GM18511 (cell line): ENCODE data around the gene OR4K5.
"Not testable (repeated sequence)": the region's sequence is repeated elsewhere in the genome, so short reads cannot be mapped to it uniquely, and the experiment has no call there.

Experiments used
- ATAC-seq: cut with Tn5 transposase; IDR thresholded peaks from one replicate; pipeline ENCODE4 v1.9.1; 2021; ENCODE audit warnings: mild to moderate bottlenecking, moderate library complexity; ENCODE audit not compliant: unreplicated experiment

Gene OR4K5

GRCh38 chr14:19920021-19920657, at the start of gene OR4K5:
TSS of gene OR4K5 (plus strand) at chr14:19920607. CDS start at chr14:19920607, 0 bp downstream.
- no peak for ATAC-seq

GRCh38 chr14:19873178-19873577, 47.2 kb upstream of the OR4K5 start:
- no peak for ATAC-seq

DNA sequence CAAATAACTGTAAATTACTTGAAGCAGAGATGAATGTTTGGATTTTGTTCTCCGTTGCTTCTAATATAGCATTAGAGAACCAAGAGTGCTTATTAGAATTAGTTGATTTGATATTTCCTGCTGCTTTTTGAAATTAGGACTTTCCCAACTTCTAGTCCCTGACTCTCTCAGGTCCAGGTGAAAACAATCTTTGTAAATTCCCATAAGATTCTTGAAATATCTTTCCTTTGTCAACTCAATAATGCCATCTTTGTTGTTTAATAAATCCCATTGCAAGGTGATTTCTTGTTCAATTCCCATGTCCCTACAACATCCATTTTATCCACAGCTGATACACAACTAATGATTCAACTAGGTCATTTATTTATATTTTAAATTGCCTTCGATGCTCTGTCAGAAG, 45.6 kb upstream of the OR4K5 start, which contains the start of gene OR4K2:
Gene OR4K2 (plus strand): TSS at position 301 of the 400 bp plus-strand sequence. CDS start 1,126 bp downstream, outside the sequence.
- ATAC-seq: no peak

DNA sequence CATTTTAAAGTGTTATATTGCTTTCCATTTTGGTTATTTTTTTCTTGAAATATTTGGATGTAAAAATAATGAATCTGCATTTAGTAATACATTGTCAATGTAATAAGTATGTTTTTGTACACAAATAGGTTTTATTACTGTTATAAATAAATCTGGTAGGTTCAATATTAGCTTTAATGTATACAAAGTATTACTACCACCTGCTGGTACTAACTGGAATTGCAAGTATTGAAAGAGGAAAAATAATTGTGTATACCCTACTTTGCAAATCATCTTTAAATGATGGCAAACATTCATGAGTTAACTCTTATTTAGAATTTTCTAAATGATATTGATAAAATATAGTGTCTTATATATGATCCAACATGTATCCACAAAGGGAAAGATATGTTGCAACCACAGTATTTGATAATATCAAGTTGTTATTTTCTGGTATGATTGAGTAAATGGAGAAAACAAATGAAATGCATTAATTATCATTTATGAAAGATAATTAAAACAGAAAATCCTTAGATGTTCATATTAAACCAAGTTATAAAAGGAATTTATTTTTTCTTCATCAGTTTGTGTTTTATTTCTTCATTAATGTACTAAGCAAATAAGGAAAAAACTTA, 42.3 kb upstream of the OR4K5 start:
- ATAC-seq: no peak

GRCh38 chr14:19895282-19895681, 25.1 kb upstream of the OR4K5 start:
- no peak for ATAC-seq

DNA sequence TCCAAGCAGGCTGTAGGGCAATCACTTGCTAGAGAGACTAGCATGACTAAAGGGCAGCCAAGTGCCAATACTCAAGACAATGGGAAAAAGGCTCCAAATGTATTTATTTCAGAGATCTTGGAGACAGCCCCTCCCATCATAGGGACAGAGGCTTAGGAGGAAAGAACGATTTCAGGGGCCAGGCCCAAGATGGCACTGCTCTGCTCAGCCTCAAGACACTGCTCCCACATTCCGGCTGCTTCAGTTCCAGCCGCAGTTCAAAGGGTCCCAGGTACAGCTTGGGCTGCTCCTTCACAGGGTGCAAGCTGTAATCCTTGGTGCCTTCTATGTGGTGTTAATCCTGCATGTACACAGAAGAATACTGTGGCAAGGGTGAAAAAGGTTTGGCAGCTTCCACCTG, 19.4 kb upstream of the OR4K5 start:
- no peak for ATAC-seq

- ATAC-seq: no peak
Measured at GRCh38 chr14:19902409-19902808, 18.0 kb upstream of the OR4K5 start.

- no peak for ATAC-seq
Measured at GRCh38 chr14:19906665-19907064, 13.7 kb upstream of the OR4K5 start.

DNA sequence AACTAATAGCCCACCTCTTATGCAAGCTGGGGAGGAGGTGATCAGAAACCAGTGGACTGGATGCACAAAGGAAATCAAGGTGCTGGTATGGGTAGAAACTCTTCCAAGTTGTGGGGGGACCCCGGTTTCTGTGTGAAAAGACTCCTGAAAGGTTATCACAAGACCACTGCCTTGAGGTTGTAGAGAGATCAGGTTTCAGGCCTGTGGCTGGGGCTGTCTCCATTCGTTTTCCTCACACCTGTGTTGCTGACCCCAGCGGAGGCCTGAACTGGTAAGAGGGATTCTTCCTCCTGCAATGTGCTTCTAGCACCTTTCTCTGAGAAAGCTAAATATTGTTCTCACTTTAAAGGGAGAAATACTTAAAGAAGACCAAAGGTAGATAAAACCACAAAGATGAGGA, 9.3 kb upstream of the OR4K5 start:
- ATAC-seq: no peak

DNA sequence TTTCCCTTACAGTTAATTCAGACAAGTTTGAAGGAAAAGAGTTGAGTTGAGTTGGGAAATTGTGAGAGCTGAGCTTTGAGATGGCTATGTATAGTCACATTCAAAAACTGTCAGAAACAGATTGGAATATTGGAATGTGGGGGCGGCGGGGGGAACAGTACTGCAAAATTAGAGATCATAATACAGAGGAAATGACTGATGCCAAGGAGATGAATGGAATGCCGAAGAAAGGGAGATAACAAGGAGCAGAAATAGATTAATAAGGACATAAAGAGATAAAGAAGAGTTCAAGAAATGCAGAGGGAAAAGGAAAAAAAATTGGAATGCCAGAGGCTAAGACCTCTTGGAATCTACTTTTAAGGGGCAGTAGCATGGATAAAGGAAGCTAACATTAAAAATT, 3.2 kb upstream of the OR4K5 start:
- no peak for ATAC-seq

- no peak for ATAC-seq
Measured at GRCh38 chr14:19917955-19918518, 2.4 kb upstream of the OR4K5 start.

- no peak for ATAC-seq
Measured at GRCh38 chr14:19918553-19919264, 1.7 kb upstream of the OR4K5 start.

GRCh38 chr14:19930617-19931016, 10.2 kb downstream of the OR4K5 start, which contains the start of gene OR4K1:
TSS of gene OR4K1 (plus strand) at chr14:19930917. CDS start at chr14:19935667, 4,750 bp downstream.
- ATAC-seq: no peak

DNA sequence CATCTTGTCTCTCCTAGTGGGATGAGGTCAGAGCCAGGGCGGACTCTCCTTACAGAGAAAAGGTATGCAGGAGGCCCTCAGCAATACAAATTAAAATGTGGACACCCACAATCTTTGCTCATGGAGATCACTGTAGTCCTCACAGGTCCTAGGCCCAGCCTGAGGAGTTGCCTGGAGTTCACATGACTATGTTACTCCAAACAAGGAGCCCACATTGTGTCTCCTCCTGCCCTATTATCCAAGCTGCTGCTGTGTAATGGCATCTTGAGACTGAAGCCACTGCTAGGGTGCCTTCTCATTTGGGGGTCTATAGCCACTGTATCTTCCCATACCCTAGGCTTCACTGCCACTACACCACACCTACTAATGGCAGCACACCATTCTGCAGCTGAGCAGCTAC, 21.3 kb downstream of the OR4K5 start:
- no peak for ATAC-seq

- no peak for ATAC-seq
Measured at GRCh38 chr14:19947413-19948090, 27.1 kb downstream of the OR4K5 start.

DNA sequence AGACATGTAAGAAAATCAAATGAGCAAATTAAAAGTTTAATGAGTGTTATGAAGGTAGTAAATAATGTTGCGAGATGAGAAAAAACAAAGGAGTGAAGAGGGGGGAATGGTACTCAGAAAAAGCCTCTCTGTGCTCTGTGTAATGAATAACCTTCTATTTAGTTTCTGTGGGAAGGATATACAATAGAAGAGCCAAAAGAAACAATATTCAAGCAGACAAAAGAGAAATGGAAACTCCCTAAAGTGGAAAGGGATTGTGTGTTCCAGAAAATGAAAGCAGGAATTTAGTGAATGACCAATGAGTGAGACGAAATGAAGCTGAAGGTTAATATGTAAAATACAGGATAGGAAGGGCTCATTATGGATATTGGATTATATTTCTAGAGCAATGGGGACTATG, 28.8 kb downstream of the OR4K5 start:
- ATAC-seq: no peak

DNA sequence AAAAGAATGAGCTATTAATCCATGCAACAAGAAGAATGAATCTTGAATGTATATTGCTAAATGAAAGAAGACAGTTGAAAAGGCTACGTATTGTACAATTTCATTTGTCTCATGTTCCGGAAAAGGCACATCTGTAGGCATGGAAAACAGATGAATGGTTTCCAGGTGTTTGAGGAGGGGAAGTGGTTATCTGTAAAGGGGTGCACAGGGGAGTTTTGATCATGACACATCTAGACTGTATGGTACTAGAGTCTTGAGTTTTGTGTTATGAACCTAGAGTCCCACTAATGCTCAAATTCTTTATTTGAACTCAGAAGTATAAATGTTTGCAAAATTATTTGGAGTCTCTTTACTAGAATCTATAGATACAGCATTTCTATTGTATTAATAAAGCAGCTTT, 49.3 kb downstream of the OR4K5 start:
- ATAC-seq: not testable (repeated sequence)
